ENCODE results near the gene ZNF431. TPM values are rescaled to one million over a fixed set of nuclear protein-coding genes. Genes with fewer than 3 reads are reported as not detected.

ZNF431 gene
- total RNA-seq, 1 donor from 2014 or later: 10.2 TPM

DNA sequence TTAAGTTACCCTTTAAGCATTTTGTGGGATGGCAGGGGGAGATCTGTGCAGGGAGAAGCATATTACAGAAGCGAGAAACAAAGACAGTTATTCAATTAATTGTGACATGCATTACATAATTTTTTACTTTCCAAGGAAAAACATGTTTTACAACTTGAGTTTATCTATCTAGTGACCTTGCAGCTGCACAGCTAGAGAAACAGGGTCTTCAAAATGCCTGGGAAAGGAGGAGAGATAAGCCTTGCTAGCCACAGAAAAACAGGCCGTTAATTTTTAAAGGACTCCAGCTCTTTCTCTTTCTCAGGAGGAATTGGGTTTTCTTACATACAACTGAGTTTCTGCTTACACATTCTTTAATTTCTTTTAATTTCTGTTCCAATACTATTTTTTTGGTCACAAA, 14.8 kb upstream of the ZNF431 start:
- intact Hi-C loops (cut with DNase I): no loop called here
- Histone ChIP-seq H3K36me3 (no peaks in the 10 kb centered on the region), H3K4me3 (no peak overlapping the region), H3K4me1 (no peaks in the 10 kb centered on the region), H3K27ac (no peak overlapping the region), H3K27me3 (no peaks in the 10 kb centered on the region), H3K9me3 (no peaks in the 10 kb centered on the region)
- TF ChIP-seq, protein P1, sequence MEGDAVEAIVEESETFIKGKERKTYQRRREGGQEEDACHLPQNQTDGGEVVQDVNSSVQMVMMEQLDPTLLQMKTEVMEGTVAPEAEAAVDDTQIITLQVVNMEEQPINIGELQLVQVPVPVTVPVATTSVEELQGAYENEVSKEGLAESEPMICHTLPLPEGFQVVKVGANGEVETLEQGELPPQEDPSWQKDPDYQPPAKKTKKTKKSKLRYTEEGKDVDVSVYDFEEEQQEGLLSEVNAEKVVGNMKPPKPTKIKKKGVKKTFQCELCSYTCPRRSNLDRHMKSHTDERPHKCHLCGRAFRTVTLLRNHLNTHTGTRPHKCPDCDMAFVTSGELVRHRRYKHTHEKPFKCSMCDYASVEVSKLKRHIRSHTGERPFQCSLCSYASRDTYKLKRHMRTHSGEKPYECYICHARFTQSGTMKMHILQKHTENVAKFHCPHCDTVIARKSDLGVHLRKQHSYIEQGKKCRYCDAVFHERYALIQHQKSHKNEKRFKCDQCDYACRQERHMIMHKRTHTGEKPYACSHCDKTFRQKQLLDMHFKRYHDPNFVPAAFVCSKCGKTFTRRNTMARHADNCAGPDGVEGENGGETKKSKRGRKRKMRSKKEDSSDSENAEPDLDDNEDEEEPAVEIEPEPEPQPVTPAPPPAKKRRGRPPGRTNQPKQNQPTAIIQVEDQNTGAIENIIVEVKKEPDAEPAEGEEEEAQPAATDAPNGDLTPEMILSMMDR (IDR thresholded peaks at IDR 0.05): no peak
- DNase-seq (ENCODE audit: low spot score in 2 of 2): no peak

DNA sequence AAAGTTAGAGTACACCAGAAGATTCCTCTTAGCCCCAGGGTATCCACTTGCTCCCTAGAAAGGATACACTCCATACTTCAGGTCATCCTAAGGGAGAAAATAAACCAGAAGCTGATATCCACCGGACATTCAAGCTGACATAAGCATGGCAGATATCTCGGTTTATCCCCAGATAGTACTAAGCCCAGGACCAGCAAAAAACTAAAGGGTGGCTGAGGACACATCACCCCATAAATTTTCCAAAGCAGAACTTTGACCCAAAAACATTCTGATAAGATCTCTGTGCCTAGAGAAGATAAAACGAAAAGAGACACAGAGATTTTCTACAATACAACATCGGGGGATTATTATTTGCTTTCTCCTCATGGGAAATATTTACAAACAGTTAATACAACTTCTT, 13.9 kb upstream of the ZNF431 start:
- Histone ChIP-seq H3K9me3 (no peaks in the 10 kb centered on the region), H3K27me3 (no peaks in the 10 kb centered on the region), H3K36me3 (no peaks in the 10 kb centered on the region), H3K4me1 (no peaks in the 10 kb centered on the region), H3K27ac (no peak overlapping the region), H3K4me3 (no peak overlapping the region)
- intact Hi-C loops (cut with DNase I): no loop called here
- TF ChIP-seq, protein P1 (IDR thresholded peaks at IDR 0.05): no peak
- DNase-seq (ENCODE audit: low spot score in 2 of 2): no peak

DNA sequence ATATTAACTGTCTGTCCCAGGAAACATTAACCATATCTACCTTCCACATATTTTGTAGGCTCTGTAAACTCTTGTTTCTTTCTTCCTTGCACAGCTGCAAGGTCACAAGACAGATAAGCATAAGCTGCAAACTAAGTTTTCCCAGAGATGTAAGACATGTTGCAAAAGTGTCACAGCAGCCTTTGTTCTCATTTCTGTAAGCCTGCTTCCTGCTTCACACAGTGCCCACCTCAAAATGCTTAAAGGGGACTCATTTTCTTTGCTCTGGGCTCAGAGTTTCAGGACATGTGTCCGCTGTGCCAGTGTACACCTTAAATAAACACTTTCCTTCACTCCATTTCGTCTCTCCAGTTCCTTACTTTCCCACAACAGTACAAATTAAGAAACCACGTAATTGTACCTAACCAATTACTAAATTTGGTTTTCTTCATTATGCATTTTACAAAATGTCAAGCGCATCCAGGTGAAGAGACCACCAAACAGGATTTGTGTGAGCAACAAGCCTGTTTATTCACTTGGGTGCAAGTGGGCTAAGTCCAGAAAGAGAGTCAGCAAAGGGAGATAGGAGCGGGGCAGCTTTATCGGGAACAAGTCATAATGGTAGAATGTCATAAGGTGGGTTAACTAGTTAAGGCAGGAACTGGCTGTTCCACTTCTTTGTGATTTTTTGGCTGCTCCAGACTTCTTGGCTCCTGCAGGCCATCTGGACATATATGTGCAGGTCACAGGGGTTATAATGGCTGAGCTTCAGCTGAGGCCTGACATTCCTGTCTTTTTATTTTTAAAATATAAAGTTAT, 12.7 kb upstream of the ZNF431 start:
- TF ChIP-seq, protein P1 (IDR thresholded peaks at IDR 0.05): no peak
- no peak for DNase-seq (ENCODE audit: low spot score in 2 of 2)
- no peaks in the 10 kb centered on the region for H3K4me1 ChIP-seq
- H3K27me3 ChIP-seq: no peaks in the 10 kb centered on the region
- H3K4me3 ChIP-seq: no peak overlapping the region
- intact Hi-C loops (cut with DNase I): no loop called here
- no peaks in the 10 kb centered on the region for H3K9me3 ChIP-seq
- H3K36me3 ChIP-seq: no peaks in the 10 kb centered on the region
- no peak overlapping the region for H3K27ac ChIP-seq

DNA sequence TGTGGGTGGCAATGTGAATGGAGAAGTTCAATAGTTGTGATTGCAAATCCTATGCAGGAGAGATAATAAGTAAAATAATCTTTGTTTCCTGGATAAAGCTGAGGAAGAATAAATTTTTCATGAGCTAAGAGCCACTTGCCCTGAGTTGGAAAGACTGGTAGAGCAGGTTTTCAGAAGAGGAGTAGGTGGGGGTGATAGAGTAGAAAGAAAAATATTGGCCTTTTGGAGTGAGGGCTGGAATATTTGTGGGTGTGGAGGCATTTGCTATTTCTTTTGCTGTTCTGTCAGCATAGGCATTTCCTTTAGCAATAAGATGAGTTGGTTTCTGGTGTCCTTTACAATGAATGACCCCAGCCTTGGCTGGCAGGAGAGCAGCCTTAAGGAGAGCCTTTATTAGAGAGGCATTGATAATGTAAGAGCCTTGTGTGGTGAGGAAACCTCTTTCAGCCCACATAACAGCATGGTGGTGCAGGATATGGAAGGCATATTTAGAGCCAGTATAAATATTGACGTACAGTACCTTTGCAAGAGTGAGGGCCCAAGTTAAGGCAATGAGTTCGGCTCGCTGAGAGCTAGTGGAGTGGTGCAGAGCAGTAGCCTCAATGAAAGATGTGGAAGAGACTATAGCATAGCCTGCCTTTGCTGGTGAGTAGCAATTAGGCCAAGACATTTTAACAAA, 11.6 kb upstream of the ZNF431 start:
- no peaks in the 10 kb centered on the region for H3K27me3 ChIP-seq
- H3K4me1 ChIP-seq: no peaks in the 10 kb centered on the region
- TF ChIP-seq, protein P1 (IDR thresholded peaks at IDR 0.05): no peak
- H3K36me3 ChIP-seq: no peaks in the 10 kb centered on the region
- H3K9me3 ChIP-seq: no peaks in the 10 kb centered on the region
- intact Hi-C loops (cut with DNase I): no loop called here
- DNase-seq (ENCODE audit: low spot score in 2 of 2): no peak
- H3K4me3 ChIP-seq: no peak overlapping the region
- H3K27ac ChIP-seq: no peak overlapping the region

DNA sequence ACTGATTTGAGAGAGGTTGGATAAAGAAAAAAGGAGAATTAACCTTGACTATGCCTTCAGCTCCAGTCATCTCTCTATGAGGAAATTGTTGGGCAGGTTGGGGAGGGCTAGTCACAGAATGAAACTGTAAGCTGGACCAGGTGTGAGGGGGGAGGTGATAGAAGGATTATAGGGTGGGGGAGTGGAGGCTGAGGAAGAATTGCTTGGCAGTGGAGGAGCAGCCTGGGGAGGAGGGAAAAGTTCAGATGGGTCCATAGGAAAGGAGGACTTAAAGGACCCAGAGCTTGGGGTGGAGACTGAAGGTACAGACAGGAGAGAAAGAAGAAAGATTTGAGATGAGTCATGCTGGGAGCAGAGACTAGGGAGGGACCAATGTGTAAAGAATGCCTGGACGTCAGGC, 8.2 kb upstream of the ZNF431 start:
- no peaks in the 10 kb centered on the region for H3K9me3 ChIP-seq
- H3K4me1 ChIP-seq: no peaks in the 10 kb centered on the region
- no peaks in the 10 kb centered on the region for H3K27me3 ChIP-seq
- intact Hi-C loops (cut with DNase I): no loop called here
- no peaks in the 10 kb centered on the region for H3K36me3 ChIP-seq
- H3K27ac ChIP-seq: no peak overlapping the region
- H3K4me3 ChIP-seq: no peak overlapping the region
- TF ChIP-seq, protein P1 (IDR thresholded peaks at IDR 0.05): no peak
- DNase-seq (ENCODE audit: low spot score in 2 of 2): no peak

All from ascending aorta (tissue), 2 donors.